SK-N-SH (cell line): ENCODE measurements around the gene GALNTL6. TPM values are rescaled to one million over a fixed set of nuclear protein-coding genes. Genes with fewer than 3 reads are reported as not detected.

Experiments used
- CTCF ChIA-PET: fragments of 300-600, 350-600 bp; formaldehyde crosslinking; extraction: SDS; loops from one replicate; lab custom pipeline; 2021; lab: Yijun Ruan, JAX
- POLR2A ChIA-PET: fragments of 350-600 bp; sonication (Branson Sonifier 250); formaldehyde crosslinking; extraction: SDS; loops from one replicate; lab custom pipeline; 2020; ENCODE audit warnings: antibody characterized with exemption, inconsistent platforms; lab: Yijun Ruan, JAX
- DNase-seq: peaks from one replicate; pipeline ENCODE4 v3.0.0; 2012
- H2AFZ ChIP-seq: fragments of 200-600 bp; sonication (generic); 2 replicates; pipeline ENCODE4 v1.8.1; 2016; ENCODE audit warnings: antibody characterized with exemption, mild to moderate bottlenecking, low read depth
- H3F3A ChIP-seq: fragments of 200-600 bp; sonication (generic); replicated peaks from 2 replicates; pipeline ENCODE3; 2016; ENCODE audit warnings: antibody characterized with exemption, mild to moderate bottlenecking; ENCODE audit not compliant: insufficient read depth
- H3K27ac ChIP-seq, 2 experiments: fragments of 200-500 bp in 1 of 2; fragments of 200-600 bp in 1 of 2; sonication (Bioruptor generic) in 1 of 2; sonication (generic), shearing (Covaris generic) in 1 of 2; 2 replicates each; pipeline versions ENCODE4 v1.5.1 to v1.6.1; 2014 to 2016; ENCODE audit warnings: low read depth in 2 of 2, inconsistent platforms in 1 of 2, low read length in 1 of 2, mild to moderate bottlenecking in 1 of 2, mixed read lengths in 1 of 2
- H3K27me3 ChIP-seq: fragments of 200-600 bp; sonication (generic), shearing (Covaris generic); 2 replicates; pipeline ENCODE4 v1.6.1; 2016; ENCODE audit warnings: mixed run types; ENCODE audit not compliant: insufficient read depth
- H3K36me3 ChIP-seq, 2 experiments: fragments of 200-500 bp in 1 of 2; fragments of 200-600 bp in 1 of 2; sonication (Bioruptor generic) in 1 of 2; sonication (generic) in 1 of 2; replicated peaks in 1 of 2; 2 replicates each; pipeline versions ENCODE3 to v1.5.1; 2014 to 2016; ENCODE audit warnings: low read length in 1 of 2, mild to moderate bottlenecking in 1 of 2; ENCODE audit not compliant: insufficient read depth in 2 of 2, control insufficient read depth in 1 of 2
- H3K4me1 ChIP-seq, 2 experiments: fragments of 200-500 bp in 1 of 2; fragments of 200-600 bp in 1 of 2; sonication (Bioruptor generic) in 1 of 2; sonication (generic), shearing (Covaris generic) in 1 of 2; 2 replicates each; pipeline versions ENCODE4 v1.5.1 to v1.6.1; 2014 to 2016; ENCODE audit warnings: low read depth in 1 of 2, low read length in 1 of 2, mixed run types in 1 of 2; ENCODE audit not compliant: insufficient read depth in 2 of 2, control insufficient read depth in 1 of 2
- H3K4me2 ChIP-seq: fragments of 200-600 bp; sonication (generic), shearing (Covaris generic); 2 replicates; pipeline ENCODE4 v1.6.1; 2017; ENCODE audit warnings: mixed run types
- H3K4me3 ChIP-seq, 2 experiments: fragments of 200-500 bp in 1 of 2; fragments of 200-600 bp in 1 of 2; sonication (Bioruptor generic) in 1 of 2; sonication (generic), shearing (Covaris generic) in 1 of 2; 2 replicates each; pipeline versions ENCODE4 v1.5.1 to v1.8.1; 2014 to 2016; ENCODE audit warnings: low read depth in 2 of 2, inconsistent platforms in 1 of 2, low read length in 1 of 2, mild to moderate bottlenecking in 1 of 2, mixed read lengths in 1 of 2, moderate library complexity in 1 of 2
- H3K79me2 ChIP-seq: fragments of 200-600 bp; sonication (generic); 2 replicates; pipeline ENCODE4 v1.8.1; 2017; ENCODE audit warnings: mild to moderate bottlenecking; ENCODE audit not compliant: insufficient read depth
- H3K9ac ChIP-seq: fragments of 200-600 bp; sonication (generic); 2 replicates; pipeline ENCODE4 v1.6.1; 2017; ENCODE audit warnings: mixed run types
- H3K9me2 ChIP-seq: fragments of 200-600 bp; sonication (generic); 2 replicates; pipeline ENCODE4 v1.6.1; 2017; ENCODE audit warnings: mixed run types
- H3K9me3 ChIP-seq: fragments of 200-600 bp; sonication (generic); 2 replicates; pipeline ENCODE4 v1.6.1; 2017; ENCODE audit warnings: mixed run types, mild to moderate bottlenecking, moderate library complexity
- H4K20me1 ChIP-seq: fragments of 200-600 bp; sonication (generic); 2 replicates; pipeline ENCODE4 v1.6.1; 2017; ENCODE audit warnings: mild to moderate bottlenecking, mixed run types; ENCODE audit not compliant: insufficient read depth
- FOSL2 ChIP-seq: IDR thresholded peaks from 2 replicates; pipeline ENCODE4 v1.4.0; 2012; ENCODE audit warnings: low read depth, mild to moderate bottlenecking, moderate library complexity, borderline replicate concordance
- MEF2A ChIP-seq: IDR thresholded peaks from 2 replicates; pipeline ENCODE4 v1.4.0; 2012; ENCODE audit warnings: low read depth, borderline replicate concordance
- MXI1 ChIP-seq: IDR thresholded peaks from 2 replicates; pipeline ENCODE4 v1.6.1; 2012; ENCODE audit warnings: mild to moderate bottlenecking, low read depth, low read length, improper control_type of control experiment
- NRF1 ChIP-seq: IDR thresholded peaks from 2 replicates; pipeline ENCODE4 v1.6.1; 2012; ENCODE audit warnings: low read depth, mild to moderate bottlenecking, low read length
- POLR2AphosphoS5 ChIP-seq: IDR thresholded peaks from 2 replicates; pipeline ENCODE4 v1.6.1; 2012; ENCODE audit warnings: low read depth, low read length
- SMC3 ChIP-seq: IDR thresholded peaks from 2 replicates; pipeline ENCODE4 v1.6.1; 2012; ENCODE audit warnings: low read depth, low read length, improper control_type of control experiment
- WGBS: methylation state at CpG from one replicate; pipeline ENCODE4 v1.1.6; 2017; ENCODE audit warnings: low lambda C conversion rate; 5-methylcytosine and 5-hydroxymethylcytosine counted together
- polyA plus RNA-seq, 3 experiments: library from polyadenylated mRNA; depleted of rRNA; stranded (reverse); fragments of >200 nt; gene quantifications; 2 replicates each; pipeline ENCODE4 v1.2.3, GENCODE V29; 2012
- TF ChIP-seq, protein P1 (sequence below): fragments of 150-350 bp; IDR thresholded peaks from 2 replicates; pipeline ENCODE4 v1.6.1; 2016; ENCODE audit warnings: mild to moderate bottlenecking, low read depth, low read length
- TF ChIP-seq, protein P2 (sequence below): fragments of 150-350 bp; IDR thresholded peaks from 2 replicates; pipeline ENCODE4 v1.6.1; 2017; ENCODE audit warnings: antibody characterized with exemption, low read length, low read depth, borderline replicate concordance
- TF ChIP-seq, protein P3 (sequence below): IDR thresholded peaks from 2 replicates; pipeline ENCODE4 v1.4.0; 2012; ENCODE audit warnings: low read depth, borderline replicate concordance
- TF ChIP-seq, protein P4 (sequence below): fragments of 200-600 bp; sonication (generic); IDR thresholded peaks from 2 replicates; pipeline ENCODE4 v1.6.1; 2017; ENCODE audit warnings: antibody characterized with exemption, mild to moderate bottlenecking, moderate library complexity

The GALNTL6 gene
- polyA plus RNA-seq, 1 of the 3 experiments (the other 2 are of a cell fraction) = 0.07 TPM

DNA sequence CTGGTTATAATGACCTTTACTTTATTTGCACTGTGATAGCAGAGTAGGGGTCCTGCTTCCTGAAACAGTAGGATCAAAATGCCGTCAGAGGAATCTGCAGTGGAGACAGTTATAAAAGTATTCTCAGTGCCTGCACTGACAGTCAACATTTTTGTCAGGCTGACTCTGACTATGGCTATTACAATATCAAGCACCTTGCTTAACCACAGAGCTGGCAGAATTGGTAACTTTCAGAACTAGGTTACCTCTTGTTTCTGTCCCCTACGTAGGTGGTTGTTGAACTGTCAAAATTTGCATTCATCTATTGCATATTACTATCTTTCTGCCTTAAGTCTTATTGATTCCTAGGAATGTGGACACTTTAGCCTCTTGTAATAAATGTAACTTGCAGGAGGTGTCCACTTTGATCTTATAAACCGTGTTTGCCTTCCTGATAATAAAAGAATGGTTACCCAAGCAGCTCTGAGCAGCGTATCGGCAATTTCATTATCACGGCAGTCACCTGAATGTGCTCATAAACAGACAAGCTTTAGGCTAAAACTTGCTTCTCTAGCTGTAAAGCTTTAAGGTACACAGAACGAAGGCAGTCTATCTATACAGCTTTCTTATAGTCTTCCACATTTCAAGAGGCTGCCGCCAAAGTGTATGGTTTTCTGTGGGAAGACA, 1002.4 kb downstream of the GALNTL6 start (continued):
- TF ChIP-seq, protein P1, sequence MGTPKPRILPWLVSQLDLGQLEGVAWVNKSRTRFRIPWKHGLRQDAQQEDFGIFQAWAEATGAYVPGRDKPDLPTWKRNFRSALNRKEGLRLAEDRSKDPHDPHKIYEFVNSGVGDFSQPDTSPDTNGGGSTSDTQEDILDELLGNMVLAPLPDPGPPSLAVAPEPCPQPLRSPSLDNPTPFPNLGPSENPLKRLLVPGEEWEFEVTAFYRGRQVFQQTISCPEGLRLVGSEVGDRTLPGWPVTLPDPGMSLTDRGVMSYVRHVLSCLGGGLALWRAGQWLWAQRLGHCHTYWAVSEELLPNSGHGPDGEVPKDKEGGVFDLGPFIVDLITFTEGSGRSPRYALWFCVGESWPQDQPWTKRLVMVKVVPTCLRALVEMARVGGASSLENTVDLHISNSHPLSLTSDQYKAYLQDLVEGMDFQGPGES = no peak
- no peak for TF ChIP-seq MEF2A
- TF ChIP-seq, protein P2, sequence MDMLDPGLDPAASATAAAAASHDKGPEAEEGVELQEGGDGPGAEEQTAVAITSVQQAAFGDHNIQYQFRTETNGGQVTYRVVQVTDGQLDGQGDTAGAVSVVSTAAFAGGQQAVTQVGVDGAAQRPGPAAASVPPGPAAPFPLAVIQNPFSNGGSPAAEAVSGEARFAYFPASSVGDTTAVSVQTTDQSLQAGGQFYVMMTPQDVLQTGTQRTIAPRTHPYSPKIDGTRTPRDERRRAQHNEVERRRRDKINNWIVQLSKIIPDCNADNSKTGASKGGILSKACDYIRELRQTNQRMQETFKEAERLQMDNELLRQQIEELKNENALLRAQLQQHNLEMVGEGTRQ = no peak

DNA sequence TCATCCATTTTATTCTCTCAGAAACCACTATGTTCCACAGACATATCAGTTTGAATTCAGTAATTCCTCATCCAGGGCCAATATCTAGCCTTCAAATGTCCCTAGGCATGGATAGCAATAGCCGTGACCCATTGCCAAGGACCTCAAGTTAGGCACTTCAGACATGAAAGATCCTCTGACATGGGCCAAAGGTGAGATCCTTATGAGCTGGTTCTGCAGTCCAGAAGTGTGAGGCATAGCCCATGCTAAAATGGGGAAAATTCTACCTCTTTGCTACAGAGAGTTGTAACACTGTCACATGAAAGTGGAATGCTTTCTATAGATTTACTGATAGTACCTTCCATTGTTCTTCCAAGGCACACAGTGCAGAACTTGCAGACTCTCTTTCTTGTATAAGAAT, 1005.7 kb downstream of the GALNTL6 start:
- no peaks in the 10 kb centered on the region for H3F3A ChIP-seq
- TF ChIP-seq, protein P3, sequence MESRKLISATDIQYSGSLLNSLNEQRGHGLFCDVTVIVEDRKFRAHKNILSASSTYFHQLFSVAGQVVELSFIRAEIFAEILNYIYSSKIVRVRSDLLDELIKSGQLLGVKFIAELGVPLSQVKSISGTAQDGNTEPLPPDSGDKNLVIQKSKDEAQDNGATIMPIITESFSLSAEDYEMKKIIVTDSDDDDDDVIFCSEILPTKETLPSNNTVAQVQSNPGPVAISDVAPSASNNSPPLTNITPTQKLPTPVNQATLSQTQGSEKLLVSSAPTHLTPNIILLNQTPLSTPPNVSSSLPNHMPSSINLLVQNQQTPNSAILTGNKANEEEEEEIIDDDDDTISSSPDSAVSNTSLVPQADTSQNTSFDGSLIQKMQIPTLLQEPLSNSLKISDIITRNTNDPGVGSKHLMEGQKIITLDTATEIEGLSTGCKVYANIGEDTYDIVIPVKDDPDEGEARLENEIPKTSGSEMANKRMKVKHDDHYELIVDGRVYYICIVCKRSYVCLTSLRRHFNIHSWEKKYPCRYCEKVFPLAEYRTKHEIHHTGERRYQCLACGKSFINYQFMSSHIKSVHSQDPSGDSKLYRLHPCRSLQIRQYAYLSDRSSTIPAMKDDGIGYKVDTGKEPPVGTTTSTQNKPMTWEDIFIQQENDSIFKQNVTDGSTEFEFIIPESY = no peak
- no peak for TF ChIP-seq SMC3
- TF ChIP-seq POLR2AphosphoS5 = no peak
- no peak for TF ChIP-seq FOSL2
- TF ChIP-seq, all 33 proteins: peak for 0
- no peaks in the 10 kb centered on the region for H3K27me3 ChIP-seq
- H3K4me2 ChIP-seq = no peak overlapping the region
- WGBS = 50% methylated on average over 1 of the region's 1 CpG
- no peak overlapping the region for H2AFZ ChIP-seq
- ChIA-PET CTCF (no interaction called here), POLR2A (no interaction called here)
- H3K9me2 ChIP-seq = no peaks in the 10 kb centered on the region
- H3K79me2 ChIP-seq = no peaks in the 10 kb centered on the region
- H4K20me1 ChIP-seq = no peaks in the 10 kb centered on the region
- no peaks in the 10 kb centered on the region for H3K36me3 ChIP-seq
- no peaks in the 10 kb centered on the region; a peak in 2 of 4 replicates for H3K4me1 ChIP-seq
- no peak overlapping the region for H3K9ac ChIP-seq
- H3K9me3 ChIP-seq = no peaks in the 10 kb centered on the region
- DNase-seq = no peak
- H3K27ac ChIP-seq = no peak overlapping the region
- no peak overlapping the region for H3K4me3 ChIP-seq

DNA sequence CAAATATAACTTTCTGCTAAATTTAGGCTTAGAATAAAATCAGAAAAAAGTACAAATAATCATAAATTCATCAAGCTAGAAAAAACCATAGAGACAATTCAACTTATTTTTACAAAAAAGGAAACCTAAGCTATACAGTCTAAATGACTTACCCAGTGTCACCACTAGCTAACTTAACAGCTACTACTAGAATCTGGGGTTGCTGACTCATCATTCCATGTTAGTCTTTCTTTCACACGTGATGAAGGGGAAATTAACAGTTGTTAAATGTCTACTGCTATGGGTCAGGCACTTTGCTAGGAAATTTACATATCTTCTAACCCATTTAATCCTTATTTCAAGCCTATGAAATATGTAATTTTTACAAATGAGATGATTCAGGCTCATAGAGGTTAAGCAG, 1006.1 kb downstream of the GALNTL6 start:
- DNase-seq = no peak
- H3F3A ChIP-seq = no peaks in the 10 kb centered on the region
- H3K36me3 ChIP-seq = no peaks in the 10 kb centered on the region
- no peak for TF ChIP-seq MEF2A
- no peak for TF ChIP-seq NRF1
- no peak for TF ChIP-seq MXI1
- TF ChIP-seq, protein P4, sequence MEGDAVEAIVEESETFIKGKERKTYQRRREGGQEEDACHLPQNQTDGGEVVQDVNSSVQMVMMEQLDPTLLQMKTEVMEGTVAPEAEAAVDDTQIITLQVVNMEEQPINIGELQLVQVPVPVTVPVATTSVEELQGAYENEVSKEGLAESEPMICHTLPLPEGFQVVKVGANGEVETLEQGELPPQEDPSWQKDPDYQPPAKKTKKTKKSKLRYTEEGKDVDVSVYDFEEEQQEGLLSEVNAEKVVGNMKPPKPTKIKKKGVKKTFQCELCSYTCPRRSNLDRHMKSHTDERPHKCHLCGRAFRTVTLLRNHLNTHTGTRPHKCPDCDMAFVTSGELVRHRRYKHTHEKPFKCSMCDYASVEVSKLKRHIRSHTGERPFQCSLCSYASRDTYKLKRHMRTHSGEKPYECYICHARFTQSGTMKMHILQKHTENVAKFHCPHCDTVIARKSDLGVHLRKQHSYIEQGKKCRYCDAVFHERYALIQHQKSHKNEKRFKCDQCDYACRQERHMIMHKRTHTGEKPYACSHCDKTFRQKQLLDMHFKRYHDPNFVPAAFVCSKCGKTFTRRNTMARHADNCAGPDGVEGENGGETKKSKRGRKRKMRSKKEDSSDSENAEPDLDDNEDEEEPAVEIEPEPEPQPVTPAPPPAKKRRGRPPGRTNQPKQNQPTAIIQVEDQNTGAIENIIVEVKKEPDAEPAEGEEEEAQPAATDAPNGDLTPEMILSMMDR = no peak
- WGBS = 4% methylated on average over 1 of the region's 1 CpG
- no peaks in the 10 kb centered on the region for H3K9me3 ChIP-seq
- ChIA-PET CTCF (no interaction called here), POLR2A (no interaction called here)
- H3K27me3 ChIP-seq = no peaks in the 10 kb centered on the region
- H4K20me1 ChIP-seq = no peaks in the 10 kb centered on the region
- H3K9me2 ChIP-seq = no peaks in the 10 kb centered on the region
- H3K79me2 ChIP-seq = no peaks in the 10 kb centered on the region
- H3K27ac ChIP-seq = no peak overlapping the region
- H2AFZ ChIP-seq = no peak overlapping the region
- H3K9ac ChIP-seq = no peak overlapping the region
- no peaks in the 10 kb centered on the region; a peak in 2 of 4 replicates for H3K4me1 ChIP-seq
- no peak overlapping the region for H3K4me2 ChIP-seq
- no peak overlapping the region for H3K4me3 ChIP-seq
